Hippocampal formation (tissue), 2 donors: ENCODE results near the gene PAEP.
"Not testable (repeated sequence)": the region's sequence is repeated elsewhere in the genome, so short reads cannot be mapped to it uniquely, and the experiment has no call there.

ENCODE experiments used
- DNase-seq, 2 donors: peaks; one replicate each; lab custom pipeline; 2025; lab: John Stamatoyannopoulos, UW

The PAEP gene

GRCh38 chr9:135526089-135526729 lies 35.3 kb upstream of the PAEP start:
- DNase-seq, result no peak

- no peak for DNase-seq
Measured at GRCh38 chr9:135526730-135527571, 34.6 kb upstream of the PAEP start.

- DNase-seq, result not testable (repeated sequence)
Measured at GRCh38 chr9:135528842-135529435, 32.6 kb upstream of the PAEP start.

- no peak for DNase-seq
Measured at GRCh38 chr9:135530146-135530545, 31.4 kb upstream of the PAEP start.

- no peak for DNase-seq
Measured at GRCh38 chr9:135531096-135531495, 30.5 kb upstream of the PAEP start.

GRCh38 chr9:135533113-135533512 lies 28.4 kb upstream of the PAEP start:
- DNase-seq, result no peak

- DNase-seq, result no peak
Measured at GRCh38 chr9:135533674-135534073, 27.9 kb upstream of the PAEP start.

GRCh38 chr9:135534192-135534711 lies 27.3 kb upstream of the PAEP start:
- DNase-seq, result not testable (repeated sequence)

GRCh38 chr9:135534826-135535225 lies 26.7 kb upstream of the PAEP start:
- not testable (repeated sequence) for DNase-seq

GRCh38 chr9:135535631-135536030 lies 25.9 kb upstream of the PAEP start:
- not testable (repeated sequence) for DNase-seq

- no peak for DNase-seq
Measured at GRCh38 chr9:135536216-135536615, 25.3 kb upstream of the PAEP start.

GRCh38 chr9:135543262-135543894 lies 18.2 kb upstream of the PAEP start:
- DNase-seq, result not testable (repeated sequence)

- DNase-seq, result no peak
Measured at GRCh38 chr9:135544981-135545635, 16.4 kb upstream of the PAEP start.

- DNase-seq, result not testable (repeated sequence)
Measured at GRCh38 chr9:135545646-135546176, 15.8 kb upstream of the PAEP start, which contains the start of gene OBP2A. Gene OBP2A (plus strand): TSS chr9:135546126. CDS start chr9:135546181, 55 bp downstream.

GRCh38 chr9:135546792-135547617 lies 14.6 kb upstream of the PAEP start:
- not testable (repeated sequence) for DNase-seq

GRCh38 chr9:135547756-135548736 lies 13.5 kb upstream of the PAEP start:
- DNase-seq, result no peak

- DNase-seq, result not testable (repeated sequence)
Measured at GRCh38 chr9:135549478-135550343, 11.8 kb upstream of the PAEP start.

- no peak for DNase-seq
Measured at GRCh38 chr9:135550344-135550918, 11.1 kb upstream of the PAEP start.
